Measurements from ENCODE around the gene IFNL2. TPM values are rescaled to one million over a fixed set of nuclear protein-coding genes. Genes with fewer than 3 reads are reported as not detected.
A peak's percentile ranks its signal among the peaks of the same experiment; 100 is the strongest.

The IFNL2 gene
- total RNA-seq, 1 experiment from 2014 or later = not detected

DNA sequence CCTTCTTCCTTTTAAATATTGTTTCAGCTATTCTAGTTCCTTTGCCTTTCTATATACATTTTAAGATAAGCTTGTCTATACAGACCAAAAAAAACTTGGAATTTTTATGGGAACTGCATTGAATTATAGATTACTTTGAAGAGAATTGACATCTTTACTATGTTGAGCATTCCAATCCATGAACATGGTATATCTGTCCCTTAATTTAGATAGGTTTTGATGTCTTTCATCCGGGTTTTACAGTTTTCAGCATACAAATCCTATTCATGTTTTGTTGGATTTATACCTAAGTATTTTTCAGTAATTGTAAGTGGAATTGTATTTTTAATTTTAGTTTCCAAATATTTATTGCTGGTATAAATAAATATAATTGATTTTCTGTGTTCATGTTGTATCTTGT is 15.8 kb downstream of the IFNL2 start:
- no peak overlapping the region for H3K4me3 ChIP-seq (ENCODE audit: low read depth, low read length)
- TF ChIP-seq, protein P1, sequence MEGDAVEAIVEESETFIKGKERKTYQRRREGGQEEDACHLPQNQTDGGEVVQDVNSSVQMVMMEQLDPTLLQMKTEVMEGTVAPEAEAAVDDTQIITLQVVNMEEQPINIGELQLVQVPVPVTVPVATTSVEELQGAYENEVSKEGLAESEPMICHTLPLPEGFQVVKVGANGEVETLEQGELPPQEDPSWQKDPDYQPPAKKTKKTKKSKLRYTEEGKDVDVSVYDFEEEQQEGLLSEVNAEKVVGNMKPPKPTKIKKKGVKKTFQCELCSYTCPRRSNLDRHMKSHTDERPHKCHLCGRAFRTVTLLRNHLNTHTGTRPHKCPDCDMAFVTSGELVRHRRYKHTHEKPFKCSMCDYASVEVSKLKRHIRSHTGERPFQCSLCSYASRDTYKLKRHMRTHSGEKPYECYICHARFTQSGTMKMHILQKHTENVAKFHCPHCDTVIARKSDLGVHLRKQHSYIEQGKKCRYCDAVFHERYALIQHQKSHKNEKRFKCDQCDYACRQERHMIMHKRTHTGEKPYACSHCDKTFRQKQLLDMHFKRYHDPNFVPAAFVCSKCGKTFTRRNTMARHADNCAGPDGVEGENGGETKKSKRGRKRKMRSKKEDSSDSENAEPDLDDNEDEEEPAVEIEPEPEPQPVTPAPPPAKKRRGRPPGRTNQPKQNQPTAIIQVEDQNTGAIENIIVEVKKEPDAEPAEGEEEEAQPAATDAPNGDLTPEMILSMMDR (IDR thresholded peaks at IDR 0.05; ENCODE audit: insufficient read depth in 1 of 2, low read depth in 1 of 2, low read length in 1 of 2, severe bottlenecking in 1 of 2, unreplicated experiment in 1 of 2) = no peak
- BruUV-seq (replicated peaks) = no TSS peak
- H3K36me3 Mint-ChIP-seq (ENCODE audit: insufficient read depth, unreplicated experiment) = no peaks in the 10 kb centered on the region
- no peaks in the 10 kb centered on the region for H3K27me3 Mint-ChIP-seq (ENCODE audit: insufficient read depth, unreplicated experiment)
- no peaks in the 10 kb centered on the region for H3K4me1 Mint-ChIP-seq (ENCODE audit: low read depth, unreplicated experiment)
- no peaks in the 10 kb centered on the region for H3K4me1 ChIP-seq
- POLR2A ChIA-PET = no interaction called here
- no peaks in the 10 kb centered on the region for H3K36me3 ChIP-seq (ENCODE audit: control insufficient read depth, insufficient read depth, low read length)
- H3K27me3 ChIP-seq (replicated peaks; ENCODE audit: control insufficient read depth, insufficient read depth, low read length) = no peaks in the 10 kb centered on the region
- H3K4me3 Mint-ChIP-seq (ENCODE audit: unreplicated experiment) = no peak overlapping the region
- no peak for DNase-seq
- no peak overlapping the region for H3K27ac Mint-ChIP-seq (ENCODE audit: unreplicated experiment)
- intact Hi-C loops (cut with micrococcal nuclease; ENCODE audit: unreplicated experiment) = no loop called here
- H3K9me3 ChIP-seq = peaks cover 21% of the 10 kb centered on the region
- peaks cover 26% of the 10 kb centered on the region for H3K9me3 Mint-ChIP-seq (ENCODE audit: unreplicated experiment)
- CTCF ChIA-PET = no interaction called here

DNA sequence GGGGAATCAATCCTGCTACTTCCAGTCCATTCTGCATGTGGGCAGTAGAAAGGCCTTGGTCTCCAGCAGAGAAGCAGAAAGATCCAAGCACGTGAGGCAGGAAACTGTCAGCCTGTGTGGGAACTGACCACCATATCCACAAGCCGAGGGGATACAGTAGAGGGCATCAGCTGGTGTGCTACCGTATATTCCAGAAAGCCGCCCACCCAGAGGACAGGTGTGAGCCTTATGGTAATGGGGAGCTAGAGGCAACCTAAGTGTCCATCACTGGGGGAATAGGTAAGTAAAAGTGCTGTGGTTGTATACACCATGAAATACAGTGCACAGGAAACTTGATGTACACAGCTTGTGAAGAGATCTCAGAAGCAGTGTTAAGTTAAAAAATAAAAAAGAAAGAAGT is 25.2 kb downstream of the IFNL2 start:
- Mint-ChIP-seq H3K27ac (ENCODE audit: unreplicated experiment) (no peak overlapping the region), H3K27me3 (ENCODE audit: insufficient read depth, unreplicated experiment) (no peaks in the 10 kb centered on the region), H3K4me1 (ENCODE audit: low read depth, unreplicated experiment) (peaks cover 33% of the 10 kb centered on the region), H3K4me3 (ENCODE audit: unreplicated experiment) (no peak overlapping the region), H3K9me3 (ENCODE audit: unreplicated experiment) (no peaks in the 10 kb centered on the region), H3K36me3 (ENCODE audit: insufficient read depth, unreplicated experiment) (no peaks in the 10 kb centered on the region)
- CTCF ChIA-PET = interaction anchor here (0.8 kb wide), 1 partner anchor 10 kb away, joined by 3 read pairs; no protein-coding TSS in a partner anchor
- intact Hi-C loops (cut with micrococcal nuclease; ENCODE audit: unreplicated experiment) = no loop called here
- POLR2A ChIA-PET = interaction anchor here (0.6 kb wide), 1 partner anchor 486 kb away, joined by 9 read pairs; no protein-coding TSS in a partner anchor
- H3K4me1 ChIP-seq = peaks cover 21% of the 10 kb centered on the region
- DNase-seq = no peak
- H3K4me3 ChIP-seq (ENCODE audit: low read depth, low read length) = no peak overlapping the region
- BruUV-seq (replicated peaks) = no TSS peak
- no peaks in the 10 kb centered on the region for H3K36me3 ChIP-seq (ENCODE audit: control insufficient read depth, insufficient read depth, low read length)
- TF ChIP-seq, protein P1 (IDR thresholded peaks at IDR 0.05; ENCODE audit: insufficient read depth in 1 of 2, low read depth in 1 of 2, low read length in 1 of 2, severe bottlenecking in 1 of 2, unreplicated experiment in 1 of 2) = no peak
- no peaks in the 10 kb centered on the region for H3K27me3 ChIP-seq (replicated peaks; ENCODE audit: control insufficient read depth, insufficient read depth, low read length)
- no peaks in the 10 kb centered on the region for H3K9me3 ChIP-seq

DNA sequence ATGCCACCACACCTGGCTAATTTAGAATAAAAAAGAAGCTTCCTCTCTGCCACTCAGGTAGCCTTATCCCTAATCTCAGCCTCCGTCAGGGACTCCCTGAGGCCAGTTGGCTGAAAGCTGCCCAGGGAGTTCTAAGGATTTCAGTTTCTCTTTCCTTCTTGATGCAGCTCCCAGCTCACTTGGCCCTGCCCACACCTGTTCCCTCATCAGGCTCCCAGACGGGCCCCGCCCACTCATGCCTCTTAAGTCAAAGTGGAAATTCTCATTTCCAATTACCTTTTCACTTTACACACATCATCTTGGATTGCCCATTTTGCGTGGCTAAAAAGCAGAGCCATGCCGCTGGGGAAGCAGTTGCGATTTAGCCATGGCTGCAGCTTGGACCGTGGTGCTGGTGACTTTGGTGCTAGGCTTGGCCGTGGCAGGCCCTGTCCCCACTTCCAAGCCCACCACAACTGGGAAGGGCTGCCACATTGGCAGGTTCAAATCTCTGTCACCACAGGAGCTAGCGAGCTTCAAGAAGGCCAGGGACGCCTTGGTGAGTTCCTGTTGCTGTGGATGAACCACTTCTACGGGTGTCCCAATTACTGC is 28.0 kb downstream of the IFNL2 start, which contains the start of gene IFNL1:
TSS of gene IFNL1 (plus strand) at position 353 of the 591 bp plus-strand sequence. CDS start at position 368, 15 bp downstream.
- TF ChIP-seq, protein P1 (IDR thresholded peaks at IDR 0.05; ENCODE audit: insufficient read depth in 1 of 2, low read depth in 1 of 2, low read length in 1 of 2, severe bottlenecking in 1 of 2, unreplicated experiment in 1 of 2) = no peak
- Mint-ChIP-seq H3K27me3 (ENCODE audit: insufficient read depth, unreplicated experiment) (no peaks in the 10 kb centered on the region), H3K27ac (ENCODE audit: unreplicated experiment) (peak within 1 kb of the TSS; percentile 41), H3K36me3 (ENCODE audit: insufficient read depth, unreplicated experiment) (peaks cover 5% of the 10 kb centered on the region), H3K9me3 (ENCODE audit: unreplicated experiment) (no peaks in the 10 kb centered on the region), H3K4me1 (ENCODE audit: low read depth, unreplicated experiment) (peaks cover 36% of the 10 kb centered on the region), H3K4me3 (ENCODE audit: unreplicated experiment) (no peak within 1 kb of the TSS)
- BruUV-seq (replicated peaks) = no TSS peak
- H3K36me3 ChIP-seq (ENCODE audit: control insufficient read depth, insufficient read depth, low read length) = no peaks in the 10 kb centered on the region
- POLR2A ChIA-PET = interaction anchor here (1.0 kb wide), 1 partner anchor 18 kb away, joined by 3 read pairs; no protein-coding TSS in a partner anchor
- H3K9me3 ChIP-seq = no peaks in the 10 kb centered on the region
- no peak within 1 kb of the TSS for H3K4me3 ChIP-seq (ENCODE audit: low read depth, low read length)
- peak; percentile 38 to 63 for DNase-seq
- no peaks in the 10 kb centered on the region for H3K27me3 ChIP-seq (replicated peaks; ENCODE audit: control insufficient read depth, insufficient read depth, low read length)
- CTCF ChIA-PET = interaction anchor here (0.6 kb wide), 1 partner anchor 1137 kb away, joined by 3 read pairs; no protein-coding TSS in a partner anchor
- H3K4me1 ChIP-seq = peaks cover 23% of the 10 kb centered on the region
- intact Hi-C loops (cut with micrococcal nuclease; ENCODE audit: unreplicated experiment) = no loop called here
